HG03175 (cell line): Measurements from ENCODE around the gene SLIT1.

ENCODE experiments used
- ATAC-seq: cut with Tn5 transposase; IDR thresholded peaks from one replicate; pipeline ENCODE4 v1.9.1; 2021; ENCODE audit warnings: mild to moderate bottlenecking, moderate library complexity; ENCODE audit not compliant: unreplicated experiment

SLIT1 gene

DNA sequence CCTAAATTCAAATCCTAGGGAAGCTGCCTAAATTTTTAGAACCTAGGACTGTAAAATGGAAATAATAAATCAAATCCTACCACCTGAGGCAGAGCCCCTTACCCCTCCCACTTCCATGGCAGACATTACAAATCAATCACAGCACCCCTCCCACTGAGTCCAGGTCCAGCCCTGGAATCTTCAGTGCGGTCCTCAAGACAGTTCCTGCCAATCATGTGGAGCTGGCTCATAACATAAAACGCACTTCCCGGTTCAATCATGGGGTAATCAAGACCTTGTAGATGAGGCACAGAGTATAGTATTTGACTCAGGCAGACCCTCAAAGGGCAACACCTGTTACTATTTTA, 157.0 kb downstream of the SLIT1 start:
- ATAC-seq, result no peak

DNA sequence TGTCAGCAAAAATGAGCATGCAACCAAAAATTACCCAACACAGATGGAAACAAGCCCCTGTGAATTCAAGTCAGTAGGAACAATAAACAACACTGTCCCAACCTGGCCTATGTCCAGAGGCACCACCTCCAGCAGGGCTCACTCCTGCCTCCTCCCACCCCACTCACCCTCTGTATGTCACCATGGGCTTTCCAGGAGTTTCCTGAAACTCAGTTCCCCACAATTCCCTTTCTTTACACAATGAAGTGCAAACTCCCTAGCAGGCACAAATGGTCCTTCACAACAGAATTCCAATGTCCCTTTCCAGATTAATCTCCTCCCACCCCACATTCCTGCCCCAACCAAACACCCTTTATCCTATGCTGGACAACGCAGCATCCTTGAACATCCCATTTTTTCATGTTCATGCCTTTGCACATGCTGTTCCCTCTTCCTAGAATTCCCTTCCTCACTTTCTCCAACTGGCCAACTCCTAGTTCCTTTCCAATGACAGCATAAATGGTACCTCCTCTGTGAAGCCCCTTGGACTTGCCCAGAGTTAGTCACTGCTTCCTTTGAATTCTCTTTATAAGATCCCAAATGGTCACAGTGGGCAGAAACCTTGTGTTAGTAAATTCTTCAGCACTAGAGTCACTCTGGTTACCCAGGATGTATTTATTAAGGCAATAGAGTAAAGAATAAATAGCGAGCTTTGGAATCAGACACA, 157.5 kb downstream of the SLIT1 start:
- no peak for ATAC-seq

GRCh38 chr10:97025613-97026242, 160.0 kb downstream of the SLIT1 start:
- ATAC-seq, result no peak

DNA sequence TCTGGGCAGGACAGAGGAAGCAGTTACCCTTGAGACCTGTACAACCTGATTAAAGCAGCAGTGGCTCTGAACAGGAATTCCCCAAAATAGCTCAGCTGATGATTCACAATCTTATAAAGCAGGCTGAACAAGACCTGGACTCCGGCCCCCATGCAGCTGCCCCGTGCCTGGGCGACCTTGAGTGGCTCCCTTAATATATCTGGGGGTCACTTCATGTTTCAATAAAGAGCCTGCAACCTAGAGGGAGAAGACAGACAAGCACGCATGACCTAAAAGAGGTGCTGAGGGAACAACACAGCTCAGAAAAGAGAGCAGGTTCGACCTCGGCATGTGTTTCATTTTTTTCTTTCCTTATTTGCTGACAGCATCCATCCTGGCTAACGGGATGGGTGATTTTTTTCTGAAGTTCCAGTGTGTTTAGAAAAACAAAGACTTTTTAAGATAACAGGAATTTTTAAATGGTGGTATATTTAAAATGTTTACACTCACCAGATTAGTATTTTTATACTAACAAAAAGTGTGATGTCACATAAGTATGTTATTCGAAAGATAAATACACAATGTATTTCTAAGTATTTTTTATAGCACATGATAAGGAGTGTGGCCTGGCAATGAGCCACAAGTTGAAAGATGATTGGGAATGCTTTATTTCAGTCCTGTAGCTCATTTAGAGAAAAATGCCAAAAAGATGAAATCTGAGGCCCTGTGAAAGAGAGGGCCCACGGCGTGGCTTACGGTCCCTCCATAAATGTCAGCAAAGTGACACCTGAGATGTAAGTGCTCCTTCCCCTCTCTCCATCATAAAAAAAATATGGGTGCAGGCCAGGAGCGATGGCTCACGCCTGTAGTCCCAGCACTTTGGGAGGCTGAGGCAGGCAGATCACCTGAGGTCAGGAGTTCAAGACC, 161.3 kb downstream of the SLIT1 start:
- ATAC-seq, result no peak

- no peak for ATAC-seq
Measured at GRCh38 chr10:97023401-97024167, 162.2 kb downstream of the SLIT1 start.

DNA sequence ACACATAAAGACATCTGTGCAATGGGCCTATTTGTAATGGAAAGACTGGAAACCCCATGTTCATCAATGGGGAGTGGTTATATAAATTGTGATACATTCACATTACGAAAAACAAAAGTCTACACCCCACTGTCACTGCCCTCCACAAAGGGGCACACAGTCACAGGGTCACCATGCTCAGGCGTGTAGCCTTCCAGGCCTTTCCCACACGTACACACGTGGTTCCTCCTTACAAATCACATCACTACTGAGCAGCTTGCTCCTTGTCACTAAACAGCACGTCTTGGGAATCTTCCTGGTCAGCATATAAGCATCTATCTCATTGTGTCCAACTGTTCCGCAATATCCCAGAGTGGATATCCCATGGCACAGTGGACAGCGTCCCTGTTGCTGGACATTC, 163.1 kb downstream of the SLIT1 start:
- no peak for ATAC-seq

DNA sequence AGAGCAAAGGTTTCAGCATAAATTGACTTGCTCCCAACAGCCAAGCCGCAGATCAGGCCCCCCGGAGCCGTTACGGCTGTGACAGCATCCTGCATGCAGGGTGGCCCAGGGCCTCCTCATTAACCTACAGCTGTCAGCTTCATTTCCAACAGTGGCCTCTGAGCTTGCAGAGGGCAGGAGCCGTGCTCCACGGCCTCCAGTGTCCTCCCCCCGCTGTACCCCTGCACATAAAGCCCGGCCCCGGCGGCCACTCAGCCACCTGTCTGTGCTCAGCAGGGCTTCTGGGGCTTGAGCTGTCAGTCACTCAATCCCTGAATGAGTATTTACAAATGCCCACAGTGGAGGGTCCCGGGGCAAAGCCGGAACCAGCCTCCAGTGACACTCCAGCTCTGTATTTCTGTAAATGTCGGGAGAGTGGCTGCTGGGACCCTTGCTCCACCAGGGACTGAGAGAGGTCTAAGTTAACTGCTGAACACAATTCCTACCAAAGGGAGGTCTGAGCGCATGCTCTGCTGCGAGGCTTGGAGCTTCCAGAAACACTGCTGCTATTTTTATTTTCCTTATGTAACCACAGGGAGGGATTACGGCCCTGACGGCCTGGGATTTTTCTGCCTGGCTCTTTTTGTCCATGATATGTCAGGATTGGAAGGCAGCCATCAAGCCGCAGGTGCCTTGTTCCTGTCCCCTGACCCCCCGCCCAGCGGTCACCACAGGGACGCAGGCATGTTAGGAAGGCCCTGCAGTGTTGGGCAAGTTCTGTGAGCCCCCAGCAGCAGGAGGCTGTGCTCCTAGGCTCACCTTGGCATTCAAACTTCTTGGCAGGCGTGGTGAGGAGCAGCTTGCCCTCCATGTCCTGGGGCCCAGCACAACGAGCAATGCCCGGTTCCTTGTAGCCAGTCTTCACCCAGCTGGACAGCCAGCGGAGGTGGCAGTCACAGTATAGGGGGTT, 165.0 kb downstream of the SLIT1 start:
- ATAC-seq, result no peak

DNA sequence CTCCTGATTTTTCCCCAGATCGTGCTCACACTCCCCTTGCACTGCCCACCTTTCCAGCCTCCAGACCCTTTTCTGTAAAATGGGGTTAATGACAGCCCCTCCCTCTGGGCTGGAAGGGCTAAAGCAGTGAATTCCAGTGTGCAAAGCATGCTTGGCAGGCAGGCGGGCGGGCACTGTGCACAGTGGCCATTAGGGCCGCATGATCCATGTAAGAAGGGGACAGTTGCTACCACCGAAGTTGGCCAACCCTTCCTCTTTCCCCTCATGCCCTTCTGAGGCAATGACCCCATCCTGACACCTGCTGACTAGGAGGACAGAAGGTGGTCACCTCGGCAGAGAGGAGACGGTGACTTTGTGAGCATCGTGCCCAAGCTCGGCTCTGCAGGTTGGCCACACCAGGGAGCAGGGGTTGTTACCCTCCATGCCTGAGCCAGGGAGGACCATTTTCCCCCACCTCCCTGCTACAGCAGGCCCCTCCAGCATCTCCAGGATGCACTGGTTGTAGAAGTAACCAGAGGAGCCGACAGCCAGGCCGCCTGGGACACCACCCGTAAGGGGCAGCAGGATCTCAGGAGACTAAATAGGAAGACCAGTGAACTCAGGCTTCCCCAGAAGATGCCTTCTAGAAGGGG, 166.4 kb downstream of the SLIT1 start:
- ATAC-seq, result no peak

GRCh38 chr10:97018251-97019212, 167.2 kb downstream of the SLIT1 start:
- ATAC-seq, result no peak

DNA sequence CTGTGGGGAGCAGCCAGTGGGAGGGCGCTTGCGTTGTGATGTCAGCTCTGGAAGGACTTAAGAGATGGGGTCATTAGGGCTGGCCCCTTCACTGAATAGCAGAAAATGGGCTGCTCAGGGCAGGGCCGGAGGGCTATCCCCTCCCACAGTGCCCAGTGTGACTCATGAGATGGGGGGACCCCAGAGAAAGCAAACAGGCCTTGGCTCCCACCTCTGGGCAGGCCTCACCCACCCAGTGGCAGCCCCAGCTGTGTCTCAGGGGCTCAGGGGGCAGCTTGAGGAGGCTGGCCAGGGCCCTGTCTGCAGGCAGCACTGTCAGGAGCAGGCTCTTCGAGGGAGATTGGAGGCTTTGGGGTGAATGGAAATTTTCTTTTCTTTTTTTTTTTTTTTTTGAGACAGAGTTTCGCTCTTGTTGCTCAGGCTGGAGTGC, 168.3 kb downstream of the SLIT1 start:
- ATAC-seq, result no peak

GRCh38 chr10:97016728-97017473, 168.9 kb downstream of the SLIT1 start:
- ATAC-seq, result peak; percentile 78

GRCh38 chr10:97015240-97015639, 170.5 kb downstream of the SLIT1 start:
- no peak for ATAC-seq

GRCh38 chr10:97013983-97014382, 171.8 kb downstream of the SLIT1 start:
- ATAC-seq, result no peak

DNA sequence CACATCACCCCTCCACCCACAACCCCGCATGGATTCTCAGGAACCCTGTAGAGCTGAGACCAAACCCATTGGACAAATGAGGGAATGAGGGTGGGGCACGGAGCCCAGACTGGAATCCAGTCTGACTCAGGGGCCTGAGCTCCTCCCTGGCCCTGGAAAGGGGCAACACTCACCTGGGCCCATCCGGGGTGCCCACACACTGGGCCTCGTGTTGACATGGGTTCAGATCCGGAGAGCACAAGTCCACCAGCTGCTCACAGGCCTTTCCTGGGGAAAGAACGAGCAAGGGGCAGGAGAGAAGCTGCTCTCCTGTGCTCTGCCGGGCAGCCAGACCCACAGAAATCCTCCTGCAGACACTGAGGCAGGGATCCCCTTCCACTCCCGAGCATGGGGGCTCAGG, 172.2 kb downstream of the SLIT1 start:
- no peak for ATAC-seq

- ATAC-seq, result no peak
Measured at GRCh38 chr10:97012470-97012869, 173.3 kb downstream of the SLIT1 start.

GRCh38 chr10:97011397-97011796, 174.4 kb downstream of the SLIT1 start:
- no peak for ATAC-seq

GRCh38 chr10:97010695-97011206, 175.0 kb downstream of the SLIT1 start:
- ATAC-seq, result no peak
